HUES64 (cell line): Measurements from ENCODE around the gene TXNL1.

Experiments
- H3K27ac ChIP-seq: 2 replicates; pipeline ENCODE4 v1.7.0; 2013; ENCODE audit warnings: low read depth, low read length, inconsistent platforms
- H3K27me3 ChIP-seq: 2 replicates; pipeline ENCODE4 v1.6.1; 2013; ENCODE audit warnings: mild to moderate bottlenecking, low read length; ENCODE audit not compliant: insufficient read depth
- H3K36me3 ChIP-seq: 2 replicates; pipeline ENCODE4 v1.6.1; 2013; ENCODE audit warnings: mild to moderate bottlenecking, low read length; ENCODE audit not compliant: insufficient read depth
- H3K4me1 ChIP-seq: 2 replicates; pipeline ENCODE4 v1.6.1; 2013; ENCODE audit warnings: mild to moderate bottlenecking, low read length, moderate library complexity; ENCODE audit not compliant: insufficient read depth
- H3K4me3 ChIP-seq: 2 replicates; pipeline ENCODE4 v1.5.1; 2013; ENCODE audit warnings: mild to moderate bottlenecking, low read length, moderate library complexity
- H3K9ac ChIP-seq: 2 replicates; pipeline ENCODE4 v1.6.1; 2013; ENCODE audit warnings: mild to moderate bottlenecking, low read depth, low read length
- H3K9me3 ChIP-seq: 2 replicates; pipeline ENCODE4 v1.6.1; 2013; ENCODE audit warnings: low read depth, low read length; ENCODE audit not compliant: insufficient read depth
- WGBS: fragments of 150-250, 120-280 bp; methylation state at CpG from one replicate; pipeline ENCODE4 v1.1.7; 2013; ENCODE audit warnings: missing lambda C conversion rate; 5-methylcytosine and 5-hydroxymethylcytosine counted together

TXNL1 gene

GRCh38 chr18:56641714-56642337 is 3.4 kb upstream of the TXNL1 start:
- peaks cover 5% of the 10 kb centered on the region for H3K4me1 ChIP-seq
- H3K27ac ChIP-seq = no peak overlapping the region
- no peaks in the 10 kb centered on the region for H3K36me3 ChIP-seq
- 83% methylated on average over 8 of the region's 8 CpGs for WGBS
- H3K27me3 ChIP-seq = no peaks in the 10 kb centered on the region
- H3K9ac ChIP-seq = no peak overlapping the region
- H3K4me3 ChIP-seq = no peak overlapping the region
- H3K9me3 ChIP-seq = no peaks in the 10 kb centered on the region

- Histone ChIP-seq H3K9ac (no peak overlapping the region), H3K27ac (no peak overlapping the region), H3K9me3 (no peaks in the 10 kb centered on the region), H3K36me3 (0 out of 2 replicates have a peak, but pooled peaks cover 7% of the 10 kb centered on the region), H3K4me1 (peaks cover 12% of the 10 kb centered on the region), H3K4me3 (no peak overlapping the region), H3K27me3 (no peaks in the 10 kb centered on the region)
- 99% methylated on average over 9 of the region's 9 CpGs for WGBS
Measured at GRCh38 chr18:56639571-56639970, 1.2 kb upstream of the TXNL1 start.

- Histone ChIP-seq H3K4me3 (peak overlapping the region; percentile 100), H3K36me3 (peaks cover 11% of the 10 kb centered on the region), H3K9ac (peak overlapping the region; percentile 72), H3K9me3 (no peaks in the 10 kb centered on the region), H3K27me3 (no peaks in the 10 kb centered on the region), H3K4me1 (peaks cover 12% of the 10 kb centered on the region), H3K27ac (peak overlapping the region; percentile 78)
- 85% methylated on average over 6 of the region's 6 CpGs for WGBS
Measured at GRCh38 chr18:56639104-56639381, 651 bp upstream of the TXNL1 start.

GRCh38 chr18:56637711-56638231 is 621 bp downstream of the TXNL1 start:
- Histone ChIP-seq H3K27ac (peak overlapping the region; percentile 97), H3K4me3 (peak overlapping the region; percentile 100), H3K27me3 (no peaks in the 10 kb centered on the region), H3K36me3 (peaks cover 14% of the 10 kb centered on the region), H3K4me1 (peaks cover 12% of the 10 kb centered on the region), H3K9me3 (no peaks in the 10 kb centered on the region), H3K9ac (peak overlapping the region; percentile 99)
- WGBS = 1% methylated on average over 17 of the region's 18 CpGs

GRCh38 chr18:56637176-56637575 is 1.2 kb downstream of the TXNL1 start:
- Histone ChIP-seq H3K9ac (peak overlapping the region; percentile 99), H3K36me3 (peaks cover 20% of the 10 kb centered on the region), H3K4me1 (peaks cover 12% of the 10 kb centered on the region), H3K9me3 (no peaks in the 10 kb centered on the region), H3K27ac (peak overlapping the region; percentile 97; the same call in 1 of the 2 replicates), H3K27me3 (no peaks in the 10 kb centered on the region), H3K4me3 (peak overlapping the region; percentile 100)
- 23% methylated on average over 8 of the region's 8 CpGs for WGBS

- no peak overlapping the region for H3K27ac ChIP-seq
- peaks cover 12% of the 10 kb centered on the region for H3K4me1 ChIP-seq
- no peak overlapping the region for H3K9ac ChIP-seq
- no peaks in the 10 kb centered on the region for H3K27me3 ChIP-seq
- 96% methylated on average over 5 of the region's 5 CpGs for WGBS
- no peak overlapping the region for H3K4me3 ChIP-seq
- H3K9me3 ChIP-seq = no peaks in the 10 kb centered on the region
- H3K36me3 ChIP-seq = peaks cover 21% of the 10 kb centered on the region
Measured at GRCh38 chr18:56635007-56635406, 3.4 kb downstream of the TXNL1 start.

GRCh38 chr18:56632070-56633022 is 6.0 kb downstream of the TXNL1 start:
- H3K36me3 ChIP-seq = peaks cover 21% of the 10 kb centered on the region
- no peak overlapping the region for H3K4me3 ChIP-seq
- H3K27me3 ChIP-seq = no peaks in the 10 kb centered on the region
- no peak overlapping the region for H3K9ac ChIP-seq
- no peaks in the 10 kb centered on the region for H3K9me3 ChIP-seq
- WGBS = 94% methylated on average over 6 of the region's 7 CpGs
- no peak overlapping the region for H3K27ac ChIP-seq
- peaks cover 12% of the 10 kb centered on the region for H3K4me1 ChIP-seq

- Histone ChIP-seq H3K9me3 (no peaks in the 10 kb centered on the region), H3K4me3 (no peak overlapping the region), H3K4me1 (no peaks in the 10 kb centered on the region), H3K27me3 (no peaks in the 10 kb centered on the region), H3K36me3 (peaks cover 38% of the 10 kb centered on the region), H3K9ac (no peak overlapping the region), H3K27ac (no peak overlapping the region)
- WGBS = 100% methylated on average over 1 of the region's 2 CpGs
Measured at GRCh38 chr18:56627991-56628390, 10.4 kb downstream of the TXNL1 start.

- H3K4me1 ChIP-seq = no peaks in the 10 kb centered on the region
- H3K36me3 ChIP-seq = peaks cover 92% of the 10 kb centered on the region
- no peaks in the 10 kb centered on the region for H3K27me3 ChIP-seq
- H3K27ac ChIP-seq = no peak overlapping the region
- no peak overlapping the region for H3K9ac ChIP-seq
- WGBS = 78% methylated on average over 5 of the region's 7 CpGs
- no peak overlapping the region for H3K4me3 ChIP-seq
- H3K9me3 ChIP-seq = no peaks in the 10 kb centered on the region
Measured at GRCh38 chr18:56615738-56616520, 22.5 kb downstream of the TXNL1 start.

GRCh38 chr18:56606618-56607017 is 31.8 kb downstream of the TXNL1 start:
- WGBS = 100% methylated on average over 1 of the region's 2 CpGs
- no peaks in the 10 kb centered on the region for H3K27me3 ChIP-seq
- no peak overlapping the region for H3K27ac ChIP-seq
- no peak overlapping the region for H3K4me3 ChIP-seq
- H3K36me3 ChIP-seq = peaks cover 90% of the 10 kb centered on the region
- no peak overlapping the region for H3K9ac ChIP-seq
- H3K9me3 ChIP-seq = no peaks in the 10 kb centered on the region
- no peaks in the 10 kb centered on the region for H3K4me1 ChIP-seq

- Histone ChIP-seq H3K27ac (no peak overlapping the region), H3K4me1 (peaks cover 24% of the 10 kb centered on the region), H3K9ac (no peak overlapping the region), H3K36me3 (peaks cover 20% of the 10 kb centered on the region), H3K27me3 (no peaks in the 10 kb centered on the region), H3K9me3 (no peaks in the 10 kb centered on the region), H3K4me3 (no peak overlapping the region)
- 67% methylated on average over 4 of the region's 4 CpGs for WGBS
Measured at GRCh38 chr18:56598422-56598821, 40.0 kb downstream of the TXNL1 start.
